Measurements from ENCODE around the gene KRT222.

Gene KRT222

DNA sequence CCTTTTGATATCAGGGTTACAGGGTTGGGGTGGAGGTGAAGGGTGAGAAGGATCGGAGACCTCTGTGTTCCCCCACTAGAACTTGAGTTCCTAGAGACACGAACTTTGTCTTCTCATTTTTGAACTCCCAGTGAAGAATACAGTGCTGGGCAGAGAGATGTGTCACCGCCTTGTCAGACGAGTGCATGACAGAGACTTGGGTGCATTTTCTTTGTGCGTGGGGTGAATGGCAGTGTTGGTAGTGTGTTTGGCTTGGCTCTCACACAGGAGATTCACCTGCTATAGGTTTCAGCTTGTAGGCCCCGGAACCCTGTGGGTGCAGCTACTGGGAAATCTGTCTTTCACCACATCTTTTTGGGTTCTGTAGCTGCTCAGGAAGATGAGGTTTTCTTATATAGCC lies 59.7 kb downstream of the KRT222 start:
- H2AFZ ChIP-seq (ENCODE audit: low read depth, low read length), result no peak overlapping the region
- no peaks in the 10 kb centered on the region for H4K20me1 ChIP-seq (ENCODE audit: insufficient read depth, low read length)
- no peaks in the 10 kb centered on the region for H3K4me1 ChIP-seq (ENCODE audit: insufficient read depth, low read length)
- H3K4me3 ChIP-seq (ENCODE audit: low read depth in 1 of 2, low read length in 2 of 2), result no peak overlapping the region
- no peaks in the 10 kb centered on the region for H3K79me2 ChIP-seq (ENCODE audit: insufficient read depth, low read length)
- no peaks in the 10 kb centered on the region for H3K27me3 ChIP-seq (ENCODE audit: insufficient read depth, low read length, poor library complexity)
- DNase-seq (no peak), ATAC-seq (ENCODE audit: insufficient read depth, low read depth) (no peak)
- no peak for TF ChIP-seq EZH2 (IDR thresholded peaks at IDR 0.05; ENCODE audit: borderline replicate concordance, low read depth, low read length, severe bottlenecking)
- TF ChIP-seq, protein P1, sequence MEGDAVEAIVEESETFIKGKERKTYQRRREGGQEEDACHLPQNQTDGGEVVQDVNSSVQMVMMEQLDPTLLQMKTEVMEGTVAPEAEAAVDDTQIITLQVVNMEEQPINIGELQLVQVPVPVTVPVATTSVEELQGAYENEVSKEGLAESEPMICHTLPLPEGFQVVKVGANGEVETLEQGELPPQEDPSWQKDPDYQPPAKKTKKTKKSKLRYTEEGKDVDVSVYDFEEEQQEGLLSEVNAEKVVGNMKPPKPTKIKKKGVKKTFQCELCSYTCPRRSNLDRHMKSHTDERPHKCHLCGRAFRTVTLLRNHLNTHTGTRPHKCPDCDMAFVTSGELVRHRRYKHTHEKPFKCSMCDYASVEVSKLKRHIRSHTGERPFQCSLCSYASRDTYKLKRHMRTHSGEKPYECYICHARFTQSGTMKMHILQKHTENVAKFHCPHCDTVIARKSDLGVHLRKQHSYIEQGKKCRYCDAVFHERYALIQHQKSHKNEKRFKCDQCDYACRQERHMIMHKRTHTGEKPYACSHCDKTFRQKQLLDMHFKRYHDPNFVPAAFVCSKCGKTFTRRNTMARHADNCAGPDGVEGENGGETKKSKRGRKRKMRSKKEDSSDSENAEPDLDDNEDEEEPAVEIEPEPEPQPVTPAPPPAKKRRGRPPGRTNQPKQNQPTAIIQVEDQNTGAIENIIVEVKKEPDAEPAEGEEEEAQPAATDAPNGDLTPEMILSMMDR (IDR thresholded peaks at IDR 0.05; ENCODE audit: borderline replicate concordance, extremely low read depth, low read length, poor library complexity, severe bottlenecking), result no peak
- no peak overlapping the region for H3K4me2 ChIP-seq (ENCODE audit: insufficient read depth, low read length)
- no peak overlapping the region for H3K9ac ChIP-seq (ENCODE audit: low read depth, low read length)
- no peak overlapping the region for H3K27ac ChIP-seq (ENCODE audit: low read length)
- H3K9me3 ChIP-seq (ENCODE audit: insufficient read depth, low read length, severe bottlenecking), result no peaks in the 10 kb centered on the region
- no peaks in the 10 kb centered on the region for H3K36me3 ChIP-seq (ENCODE audit: insufficient read depth, low read length)

All from DND-41 (cell line).